GM23338 (cell line): ENCODE data around the gene TCERG1L. TPM values are rescaled to one million over a fixed set of nuclear protein-coding genes. Genes with fewer than 3 reads are reported as not detected.

Experiments
- ATAC-seq: fragments of 200-7000 bp; cut with Tn5 transposase; 3 replicates; pipeline ENCODE4 v1.9.1; 2020
- DNase-seq: peaks from one replicate; pipeline ENCODE4 v3.0.0-alpha.2; 2015; ENCODE audit warnings: low spot score
- H2AFZ ChIP-seq: fragments of 200-600 bp; sonication (generic); 2 replicates; pipeline ENCODE4 v1.8.0; 2016; ENCODE audit warnings: antibody characterized with exemption, mild to moderate bottlenecking, moderate library complexity
- H3F3A ChIP-seq: fragments of 200-600 bp; sonication (generic); replicated peaks from 2 replicates; pipeline ENCODE4 v1.8.0; 2017; ENCODE audit warnings: antibody characterized with exemption, mixed run types, low read depth
- H3K27ac ChIP-seq: fragments of 200-600 bp; sonication (generic); 2 replicates; pipeline ENCODE4 v1.6.1; 2016; ENCODE audit warnings: low read depth
- H3K27me3 ChIP-seq: fragments of 200-600 bp; sonication (generic); 2 replicates; pipeline ENCODE4 v1.8.0; 2016; ENCODE audit warnings: mild to moderate bottlenecking, mixed run types, moderate library complexity; ENCODE audit not compliant: insufficient read depth
- H3K36me3 ChIP-seq: fragments of 200-600 bp; sonication (generic); 2 replicates; pipeline ENCODE4 v1.8.0; 2016; ENCODE audit warnings: mild to moderate bottlenecking; ENCODE audit not compliant: insufficient read depth
- H3K4me1 ChIP-seq: fragments of 200-600 bp; sonication (generic); 2 replicates; pipeline ENCODE4 v1.8.0; 2016; ENCODE audit warnings: mild to moderate bottlenecking, moderate library complexity; ENCODE audit not compliant: insufficient read depth
- H3K4me2 ChIP-seq: fragments of 200-600 bp; sonication (generic); 2 replicates; pipeline ENCODE4 v1.7.1; 2017; ENCODE audit warnings: mixed run types
- H3K4me3 ChIP-seq: fragments of 200-600 bp; sonication (generic); 2 replicates; pipeline ENCODE4 v1.6.1; 2016; ENCODE audit warnings: mixed run types
- H3K79me2 ChIP-seq: fragments of 200-600 bp; sonication (generic); replicated peaks from 2 replicates; pipeline ENCODE4 v1.8.0; 2017; ENCODE audit warnings: mild to moderate bottlenecking; ENCODE audit not compliant: insufficient read depth
- H3K9me2 ChIP-seq: fragments of 200-600 bp; sonication (generic); 2 replicates; pipeline ENCODE4 v1.8.0; 2017; ENCODE audit not compliant: insufficient read depth
- H4K20me1 ChIP-seq: fragments of 200-600 bp; sonication (generic); replicated peaks from 2 replicates; pipeline ENCODE4 v1.8.0; 2017; ENCODE audit warnings: mild to moderate bottlenecking; ENCODE audit not compliant: insufficient read depth
- H3K27ac Mint-ChIP-seq: 2 replicates; pipeline ENCODE4 v1.8.0; 2020; ENCODE audit warnings: inconsistent platforms, mild to moderate bottlenecking, moderate library complexity, mixed read lengths
- H3K27me3 Mint-ChIP-seq: 3 replicates; pipeline ENCODE4 v1.8.0; 2022; ENCODE audit warnings: low read depth, mild to moderate bottlenecking, moderate library complexity, mixed read lengths, inconsistent platforms; ENCODE audit not compliant: insufficient read depth, poor library complexity
- H3K36me3 Mint-ChIP-seq: 3 replicates; pipeline ENCODE4 v1.8.0; 2021; ENCODE audit warnings: low read depth, mild to moderate bottlenecking, inconsistent platforms, moderate library complexity, mixed read lengths
- H3K4me1 Mint-ChIP-seq: 3 replicates; pipeline ENCODE4 v1.8.0; 2020; ENCODE audit warnings: mild to moderate bottlenecking, inconsistent platforms, mixed read lengths
- H3K4me3 Mint-ChIP-seq: 3 replicates; pipeline ENCODE4 v1.8.0; 2021; ENCODE audit warnings: moderate library complexity, mild to moderate bottlenecking, inconsistent platforms, mixed read lengths
- H3K9me3 Mint-ChIP-seq: 3 replicates; pipeline ENCODE4 v1.8.0; 2020; ENCODE audit warnings: moderate library complexity, mild to moderate bottlenecking, inconsistent platforms, mixed read lengths
- CREB1 ChIP-seq: fragments of 250-450 bp; sonication (Bioruptor Pico); IDR thresholded peaks from 2 replicates; pipeline ENCODE4 v1.5.0; 2020; ENCODE audit warnings: low read depth, mild to moderate bottlenecking, moderate library complexity
- CTCF ChIP-seq, 2 experiments: fragments of 200-600 bp in 1 of 2; sonication (generic) in 1 of 2; conservative IDR thresholded peaks; 2 replicates each; pipeline versions ENCODE4 v1.5.1 to v1.6.1; 2016 to 2017; ENCODE audit warnings: antibody characterized with exemption in 2 of 2, low read depth in 2 of 2, mild to moderate bottlenecking in 2 of 2, moderate library complexity in 1 of 2
- ETS1 ChIP-seq: IDR thresholded peaks from 2 replicates; pipeline ENCODE4 v1.6.1; 2016; ENCODE audit warnings: antibody characterized with exemption
- EZH2 ChIP-seq: fragments of 200-600 bp; sonication (generic); IDR thresholded peaks from one replicate; pipeline ENCODE4 v1.8.0; 2017; ENCODE audit warnings: antibody characterized with exemption, mild to moderate bottlenecking, low read depth; ENCODE audit not compliant: unreplicated experiment
- EZH2phosphoT487 ChIP-seq: fragments of 200-600 bp; sonication (generic); IDR thresholded peaks from one replicate; pipeline ENCODE4 v1.8.1; 2018; ENCODE audit warnings: antibody characterized with exemption; ENCODE audit not compliant: unreplicated experiment
- JUNB ChIP-seq: IDR thresholded peaks from one replicate; pipeline ENCODE4 v1.6.1; 2016; ENCODE audit warnings: antibody characterized with exemption; ENCODE audit not compliant: unreplicated experiment
- NANOG ChIP-seq: IDR thresholded peaks from 2 replicates; pipeline ENCODE4 v1.6.1; 2016; ENCODE audit warnings: antibody characterized with exemption, borderline replicate concordance
- POLR2AphosphoS5 ChIP-seq: IDR thresholded peaks from 2 replicates; pipeline ENCODE4 v1.6.1; 2016; ENCODE audit warnings: antibody characterized with exemption, low read depth
- STAT1 ChIP-seq: IDR thresholded peaks from one replicate; pipeline ENCODE4 v1.6.1; 2016; ENCODE audit warnings: antibody characterized with exemption; ENCODE audit not compliant: unreplicated experiment
- ZNF114 ChIP-seq: fragments of 250-450 bp; sonication (Bioruptor Pico); IDR thresholded peaks from 2 replicates; pipeline ENCODE4 v1.5.0; 2020; ENCODE audit warnings: mild to moderate bottlenecking, moderate library complexity
- ZNF331 ChIP-seq: fragments of 250-450 bp; sonication (Bioruptor Pico); IDR thresholded peaks from 2 replicates; pipeline ENCODE4 v1.5.0; 2020; ENCODE audit warnings: low read depth, mild to moderate bottlenecking, moderate library complexity
- ZNF462 ChIP-seq: fragments of 250-450 bp; sonication (Bioruptor Pico); IDR thresholded peaks from 2 replicates; pipeline ENCODE4 v1.5.0; 2020; ENCODE audit warnings: mild to moderate bottlenecking, moderate library complexity
- polyA plus RNA-seq: library from polyadenylated mRNA; unstranded; fragments of >200 nt; fragmentation: Nextera tagmentation; extraction: Ambion mirVana; gene quantifications from 2 replicates; pipeline ENCODE4 v1.2.1, GENCODE V29; 2016
- total RNA-seq: library from RNA; depleted of rRNA; stranded (reverse); fragments of >200 nt; shearing (Covaris generic); gene quantifications from 2 replicates; pipeline ENCODE4 v1.2.3, GENCODE V29; 2014

TCERG1L gene
- total and polyA plus RNA-seq, 2 experiments from 2014 or later, result 3.9 to 5.5 TPM

- H2AFZ ChIP-seq, result no peak overlapping the region
- H3K36me3 ChIP-seq, result no peaks in the 10 kb centered on the region; the same call in 1 of the 2 replicates
- TF ChIP-seq JUNB, result no peak
- no peak for TF ChIP-seq EZH2phosphoT487
- no peak for TF ChIP-seq POLR2AphosphoS5
- Mint-ChIP-seq H3K9me3 (peaks cover 92% of the 10 kb centered on the region), H3K27me3 (peaks cover 5% of the 10 kb centered on the region), H3K36me3 (peaks cover 31% of the 10 kb centered on the region), H3K4me1 (peaks cover 10% of the 10 kb centered on the region), H3K4me3 (no peak overlapping the region), H3K27ac (no peak overlapping the region)
- H3K79me2 ChIP-seq, result no peaks in the 10 kb centered on the region
- H3K4me3 ChIP-seq, result no peak overlapping the region
- no peak for ATAC-seq
- no peak overlapping the region for H3K4me2 ChIP-seq
- DNase-seq, result no peak
- H4K20me1 ChIP-seq, result no peaks in the 10 kb centered on the region
- H3K27me3 ChIP-seq, result no peaks in the 10 kb centered on the region
- H3K27ac ChIP-seq, result no peak overlapping the region
- H3K9me2 ChIP-seq, result no peaks in the 10 kb centered on the region
- H3F3A ChIP-seq, result no peaks in the 10 kb centered on the region
- H3K4me1 ChIP-seq, result no peaks in the 10 kb centered on the region
These were observed 34.9 kb upstream of the TCERG1L start for GRCh38 chr10:131346456-131346855.

GRCh38 chr10:131345691-131346090, 34.2 kb upstream of the TCERG1L start:
- Histone ChIP-seq H3K4me1 (no peaks in the 10 kb centered on the region), H3F3A (no peaks in the 10 kb centered on the region), H3K27ac (no peak overlapping the region), H4K20me1 (no peaks in the 10 kb centered on the region), H3K9me2 (no peaks in the 10 kb centered on the region), H3K4me3 (no peak overlapping the region), H3K27me3 (no peaks in the 10 kb centered on the region), H3K79me2 (no peaks in the 10 kb centered on the region), H3K4me2 (no peak overlapping the region), H3K36me3 (no peaks in the 10 kb centered on the region; the same call in 1 of the 2 replicates), H2AFZ (no peak overlapping the region)
- H3K27ac Mint-ChIP-seq, result no peak overlapping the region
- TF ChIP-seq POLR2AphosphoS5 (no peak), CREB1 (CRISPR knock-in tag) (no peak), EZH2phosphoT487 (no peak), ZNF462 (CRISPR knock-in tag) (no peak), ETS1 (no peak), STAT1 (no peak), ZNF114 (CRISPR knock-in tag) (no peak), NANOG (no peak), EZH2 (no peak), ZNF331 (CRISPR knock-in tag) (no peak), CTCF (conservative IDR thresholded peaks at IDR 0.05; ENCODE audit: low read depth in 2 of 2) (no peak)
- ATAC-seq, result no peak
- peaks cover 30% of the 10 kb centered on the region for H3K36me3 Mint-ChIP-seq
- H3K27me3 Mint-ChIP-seq, result peaks cover 5% of the 10 kb centered on the region
- DNase-seq, result no peak
- no peak overlapping the region for H3K4me3 Mint-ChIP-seq
- peaks cover 9% of the 10 kb centered on the region for H3K4me1 Mint-ChIP-seq
- H3K9me3 Mint-ChIP-seq, result peaks cover 92% of the 10 kb centered on the region
